ENCODE measurements around the gene ZNF160. TPM values are rescaled to one million over a fixed set of nuclear protein-coding genes. Genes with fewer than 3 reads are reported as not detected.
"Not testable (repeated sequence)": the region's sequence is repeated elsewhere in the genome, so short reads cannot be mapped to it uniquely, and the experiment has no call there.

The ZNF160 gene
- total RNA-seq, 2 experiments from 2014 or later = 48.0 to 50.0 TPM

- DNase-seq (peak; percentile 66), ATAC-seq (peak; percentile 10)
- Mint-ChIP-seq H3K27ac (peak overlapping the region; percentile 93), H3K4me1 (ENCODE audit: low read depth) (peaks cover 38% of the 10 kb centered on the region), H3K9me3 (no peaks in the 10 kb centered on the region), H3K36me3 (ENCODE audit: low read depth) (peaks cover 45% of the 10 kb centered on the region), H3K4me3 (peak overlapping the region; percentile 92), H3K27me3 (no peaks in the 10 kb centered on the region)
- ChIA-PET CTCF (no interaction called here), POLR2A (interaction anchor here (0.6 to 1.6 kb wide), 3 partner anchors 9 to 139 kb away, joined by 3 to 5 read pairs (median 4); partner anchors contain the start of gene ZNF816)
- intact Hi-C loops (cut with micrococcal nuclease) = no loop called here
- TF ChIP-seq CTCF (IDR thresholded peaks at IDR 0.05) = no peak
Measured at GRCh38 chr19:53101518-53101917, 1.7 kb downstream of the ZNF160 start.

GRCh38 chr19:53098570-53098969, 4.7 kb downstream of the ZNF160 start:
- H3K4me3 Mint-ChIP-seq, CTCF ChIA-PET, ATAC-seq, H3K9me3 Mint-ChIP-seq, H3K27me3 Mint-ChIP-seq, POLR2A ChIA-PET, H3K27ac Mint-ChIP-seq, DNase-seq: not testable (repeated sequence)
- intact Hi-C loops (cut with micrococcal nuclease) = loop anchor here (2.0 kb wide), 1 partner anchor 32 kb away; no protein-coding TSS in a partner anchor
- H3K4me1 Mint-ChIP-seq (ENCODE audit: low read depth) = peaks cover 41% of the 10 kb centered on the region
- peaks cover 61% of the 10 kb centered on the region for H3K36me3 Mint-ChIP-seq (ENCODE audit: low read depth)

GRCh38 chr19:53096982-53097690, 6.1 kb downstream of the ZNF160 start:
- CTCF ChIA-PET; ATAC-seq; H3K4me3 Mint-ChIP-seq; DNase-seq; intact Hi-C loops (cut with micrococcal nuclease); H3K9me3 Mint-ChIP-seq; POLR2A ChIA-PET; H3K27me3 Mint-ChIP-seq: not testable (repeated sequence)
- Mint-ChIP-seq H3K4me1 (ENCODE audit: low read depth) (peaks cover 36% of the 10 kb centered on the region), H3K27ac (peak overlapping the region; percentile 35), H3K36me3 (ENCODE audit: low read depth) (peaks cover 62% of the 10 kb centered on the region)

GRCh38 chr19:53096579-53096978, 6.6 kb downstream of the ZNF160 start:
- CTCF ChIA-PET; H3K4me3 Mint-ChIP-seq; H3K27ac Mint-ChIP-seq; ATAC-seq; POLR2A ChIA-PET; DNase-seq; H3K9me3 Mint-ChIP-seq; intact Hi-C loops (cut with micrococcal nuclease); H3K27me3 Mint-ChIP-seq: not testable (repeated sequence)
- Mint-ChIP-seq H3K36me3 (ENCODE audit: low read depth) (peaks cover 62% of the 10 kb centered on the region), H3K4me1 (ENCODE audit: low read depth) (peaks cover 31% of the 10 kb centered on the region)

- no peak for ATAC-seq
- Mint-ChIP-seq H3K27me3 (no peaks in the 10 kb centered on the region), H3K4me1 (ENCODE audit: low read depth) (peaks cover 27% of the 10 kb centered on the region), H3K27ac (no peak overlapping the region), H3K9me3 (no peaks in the 10 kb centered on the region), H3K36me3 (ENCODE audit: low read depth) (peaks cover 68% of the 10 kb centered on the region), H3K4me3 (no peak overlapping the region)
- ChIA-PET POLR2A (no interaction called here), CTCF (no interaction called here)
- TF ChIP-seq CTCF (IDR thresholded peaks at IDR 0.05) = no peak
- intact Hi-C loops (cut with micrococcal nuclease) = no loop called here
- no peak for DNase-seq
Measured at GRCh38 chr19:53094754-53095575, 8.3 kb downstream of the ZNF160 start.

GRCh38 chr19:53092723-53093122, 10.5 kb downstream of the ZNF160 start:
- intact Hi-C loops (cut with micrococcal nuclease) = no loop called here
- Mint-ChIP-seq H3K4me3 (no peak overlapping the region), H3K27me3 (no peaks in the 10 kb centered on the region), H3K9me3 (no peaks in the 10 kb centered on the region), H3K27ac (no peak overlapping the region), H3K36me3 (ENCODE audit: low read depth) (peaks cover 68% of the 10 kb centered on the region), H3K4me1 (ENCODE audit: low read depth) (peaks cover 15% of the 10 kb centered on the region)
- ATAC-seq (no peak), DNase-seq (no peak)
- POLR2A ChIA-PET = interaction anchor here (0.6 kb wide), 1 partner anchor 317 kb away, joined by 3 read pairs; no protein-coding TSS in a partner anchor
- no peak for TF ChIP-seq CTCF (IDR thresholded peaks at IDR 0.05)
- CTCF ChIA-PET = no interaction called here

All from activated CD8-positive, alpha-beta T cell treated with anti-CD3 and anti-CD28 coated beads for 36 hours (primary cell).